ENCODE results near the gene NEK11.

DNA sequence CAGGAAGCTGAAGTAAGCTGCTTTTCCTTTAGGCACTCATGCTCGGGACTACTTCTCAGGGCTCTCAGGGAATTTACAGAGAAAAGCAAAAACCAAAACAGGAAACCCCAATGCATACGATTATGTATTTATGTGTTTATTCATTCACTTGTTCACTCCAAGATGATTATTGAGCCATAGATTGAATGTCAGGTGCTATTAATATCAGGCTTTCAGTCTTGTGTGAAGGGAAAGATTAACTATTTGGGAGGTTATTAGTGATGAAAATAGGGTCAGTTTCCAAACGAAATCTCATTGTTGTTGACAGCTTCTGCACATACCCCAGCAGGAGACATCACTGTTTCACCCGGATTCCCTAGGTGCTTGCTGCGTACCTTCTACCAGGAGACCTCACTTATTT is 135.8 kb downstream of the NEK11 start:
- TF ChIP-seq EZH2 (IDR thresholded peaks at IDR 0.05; ENCODE audit: borderline replicate concordance, low read length): no peak
- TF ChIP-seq, protein P1, sequence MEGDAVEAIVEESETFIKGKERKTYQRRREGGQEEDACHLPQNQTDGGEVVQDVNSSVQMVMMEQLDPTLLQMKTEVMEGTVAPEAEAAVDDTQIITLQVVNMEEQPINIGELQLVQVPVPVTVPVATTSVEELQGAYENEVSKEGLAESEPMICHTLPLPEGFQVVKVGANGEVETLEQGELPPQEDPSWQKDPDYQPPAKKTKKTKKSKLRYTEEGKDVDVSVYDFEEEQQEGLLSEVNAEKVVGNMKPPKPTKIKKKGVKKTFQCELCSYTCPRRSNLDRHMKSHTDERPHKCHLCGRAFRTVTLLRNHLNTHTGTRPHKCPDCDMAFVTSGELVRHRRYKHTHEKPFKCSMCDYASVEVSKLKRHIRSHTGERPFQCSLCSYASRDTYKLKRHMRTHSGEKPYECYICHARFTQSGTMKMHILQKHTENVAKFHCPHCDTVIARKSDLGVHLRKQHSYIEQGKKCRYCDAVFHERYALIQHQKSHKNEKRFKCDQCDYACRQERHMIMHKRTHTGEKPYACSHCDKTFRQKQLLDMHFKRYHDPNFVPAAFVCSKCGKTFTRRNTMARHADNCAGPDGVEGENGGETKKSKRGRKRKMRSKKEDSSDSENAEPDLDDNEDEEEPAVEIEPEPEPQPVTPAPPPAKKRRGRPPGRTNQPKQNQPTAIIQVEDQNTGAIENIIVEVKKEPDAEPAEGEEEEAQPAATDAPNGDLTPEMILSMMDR (IDR thresholded peaks at IDR 0.05; ENCODE audit: low read length): no peak

Data from OCI-LY1 (cell line).